ENCODE data around the gene BABAM2. TPM values are rescaled to one million over a fixed set of nuclear protein-coding genes. Genes with fewer than 3 reads are reported as not detected.

BABAM2 gene
- total and polyA plus RNA-seq, 2 experiments from 2014 or later: 35.2 to 46.1 TPM

DNA sequence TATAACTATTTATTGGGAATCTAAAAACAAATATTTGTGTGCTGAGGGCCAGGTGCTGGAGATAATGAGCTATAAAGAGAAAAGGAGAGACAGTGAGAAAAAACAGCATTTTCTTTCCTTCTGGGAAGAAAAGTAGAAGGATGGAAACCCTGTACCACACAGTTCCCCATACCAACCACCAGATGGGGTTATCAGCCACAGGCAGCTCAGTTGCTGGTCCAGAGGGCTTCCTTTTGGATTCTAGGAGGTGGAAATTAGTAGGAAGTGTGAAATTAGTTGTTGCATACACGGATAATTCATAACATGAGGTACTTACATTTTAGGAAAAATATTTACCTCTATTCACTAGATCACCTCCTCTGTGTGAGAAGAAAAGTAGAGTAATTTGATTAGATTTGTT lies 265.1 kb downstream of the BABAM2 start:
- no peak overlapping the region for H3K4me2 ChIP-seq (ENCODE audit: unreplicated experiment)
- peaks cover 16% of the 10 kb centered on the region for H3K4me1 ChIP-seq (ENCODE audit: insufficient read depth)
- DNase-seq: no peak
- TF ChIP-seq EZH2phosphoT487 (IDR thresholded peaks at IDR 0.05; ENCODE audit: insufficient read depth, low read depth) (no peak), EZH2 (IDR thresholded peaks at IDR 0.05; ENCODE audit: insufficient read depth, poor library complexity, severe bottlenecking) (no peak)
- no peak overlapping the region for H3K27ac ChIP-seq
- 0 to 20% methylated on average over 1 of the region's 1 CpG for WGBS, 2 experiments (ENCODE audit: low coverage in 1 of 2, low lambda C conversion rate in 2 of 2, missing lambda C conversion rate in 2 of 2)
- no peaks in the 10 kb centered on the region for H3K79me2 ChIP-seq (ENCODE audit: insufficient read depth)
- H4K20me1 ChIP-seq (ENCODE audit: insufficient read depth): no peaks in the 10 kb centered on the region
- peaks cover 3% of the 10 kb centered on the region; the same call in 1 of the 2 replicates for H3K36me3 ChIP-seq (ENCODE audit: low read depth)
- H3K27me3 ChIP-seq (replicated peaks; ENCODE audit: insufficient read depth): no peaks in the 10 kb centered on the region
- H3K4me3 ChIP-seq: no peak overlapping the region
- in situ Hi-C loops (cut with MboI): no loop called here
- H2AFZ ChIP-seq: no peak overlapping the region
- H3K9ac ChIP-seq: no peak overlapping the region
- H3K9me3 ChIP-seq (ENCODE audit: low read depth): no peaks in the 10 kb centered on the region
- H3K9me2 ChIP-seq (ENCODE audit: insufficient read depth): no peaks in the 10 kb centered on the region
- H3F3A ChIP-seq (ENCODE audit: insufficient read depth): peaks cover 18% of the 10 kb centered on the region

GRCh38 chr2:28158791-28159190 lies 268.3 kb downstream of the BABAM2 start:
- H2AFZ ChIP-seq: no peak overlapping the region
- no peak overlapping the region for H3K27ac ChIP-seq
- in situ Hi-C loops (cut with MboI): no loop called here
- no peak for DNase-seq
- H3K79me2 ChIP-seq (ENCODE audit: insufficient read depth): no peaks in the 10 kb centered on the region
- H3K9ac ChIP-seq: no peak overlapping the region
- H3K4me1 ChIP-seq (ENCODE audit: insufficient read depth): peaks cover 19% of the 10 kb centered on the region
- H3F3A ChIP-seq (ENCODE audit: insufficient read depth): peaks cover 18% of the 10 kb centered on the region; the same call in 1 of the 2 replicates
- H3K36me3 ChIP-seq (ENCODE audit: low read depth): peaks cover 3% of the 10 kb centered on the region; the same call in 1 of the 2 replicates
- no peaks in the 10 kb centered on the region for H3K27me3 ChIP-seq (replicated peaks; ENCODE audit: insufficient read depth)
- no peaks in the 10 kb centered on the region for H3K9me3 ChIP-seq (ENCODE audit: low read depth)
- no peak overlapping the region for H3K4me3 ChIP-seq
- no peak overlapping the region for H3K4me2 ChIP-seq (ENCODE audit: unreplicated experiment)
- no peaks in the 10 kb centered on the region for H3K9me2 ChIP-seq (ENCODE audit: insufficient read depth)
- no peak for TF ChIP-seq EZH2 (IDR thresholded peaks at IDR 0.05; ENCODE audit: insufficient read depth, poor library complexity, severe bottlenecking)
- no peak for TF ChIP-seq EZH2phosphoT487 (IDR thresholded peaks at IDR 0.05; ENCODE audit: insufficient read depth, low read depth)
- H4K20me1 ChIP-seq (ENCODE audit: insufficient read depth): no peaks in the 10 kb centered on the region
- WGBS, 2 experiments (ENCODE audit: low coverage in 1 of 2, low lambda C conversion rate in 2 of 2, missing lambda C conversion rate in 2 of 2): 94 to 95% methylated on average over 2 of the region's 2 CpGs

DNA sequence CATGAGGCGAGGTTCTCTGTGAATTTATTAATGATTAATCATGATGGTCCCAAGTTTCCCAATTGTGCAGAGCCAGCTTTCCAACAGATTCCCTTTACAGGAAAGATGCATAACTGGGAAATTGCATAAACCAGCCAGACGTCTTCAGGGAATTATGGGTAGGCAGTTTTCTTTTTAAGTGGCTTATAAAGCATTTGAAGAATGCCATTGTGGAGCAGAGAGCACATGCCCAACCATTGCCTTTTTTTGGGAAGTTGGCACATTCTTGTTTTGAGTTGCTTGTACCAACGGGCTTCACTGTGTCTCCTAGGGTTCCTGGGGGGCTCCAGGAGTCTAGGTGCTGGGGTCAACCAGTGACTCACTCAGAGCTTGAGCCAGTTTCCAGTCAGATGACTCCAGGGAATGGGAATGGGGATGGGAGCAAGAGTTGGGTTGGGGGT lies 270.5 kb downstream of the BABAM2 start:
- Histone ChIP-seq H3F3A (ENCODE audit: insufficient read depth) (peaks cover 18% of the 10 kb centered on the region; the same call in 1 of the 2 replicates), H4K20me1 (ENCODE audit: insufficient read depth) (no peaks in the 10 kb centered on the region), H3K27ac (peak overlapping the region; percentile 48), H3K4me3 (no peak overlapping the region), H3K9ac (no peak overlapping the region), H3K4me2 (ENCODE audit: unreplicated experiment) (peak overlapping the region; percentile 14), H2AFZ (no peak overlapping the region), H3K79me2 (ENCODE audit: insufficient read depth) (no peaks in the 10 kb centered on the region), H3K9me2 (ENCODE audit: insufficient read depth) (no peaks in the 10 kb centered on the region), H3K27me3 (replicated peaks; ENCODE audit: insufficient read depth) (no peaks in the 10 kb centered on the region), H3K36me3 (ENCODE audit: low read depth) (no peaks in the 10 kb centered on the region), H3K9me3 (ENCODE audit: low read depth) (no peaks in the 10 kb centered on the region), H3K4me1 (ENCODE audit: insufficient read depth) (peaks cover 27% of the 10 kb centered on the region)
- no peak for TF ChIP-seq EZH2phosphoT487 (IDR thresholded peaks at IDR 0.05; ENCODE audit: insufficient read depth, low read depth)
- no peak for TF ChIP-seq EZH2 (IDR thresholded peaks at IDR 0.05; ENCODE audit: insufficient read depth, poor library complexity, severe bottlenecking)
- 31 to 34% methylated on average over 3 of the region's 3 CpGs for WGBS, 2 experiments (ENCODE audit: low coverage in 1 of 2, low lambda C conversion rate in 2 of 2, missing lambda C conversion rate in 2 of 2)
- in situ Hi-C loops (cut with MboI): no loop called here
- peak; percentile 77 for DNase-seq

GRCh38 chr2:28161466-28161865 lies 270.9 kb downstream of the BABAM2 start:
- H3K27me3 ChIP-seq (replicated peaks; ENCODE audit: insufficient read depth): no peaks in the 10 kb centered on the region
- peaks cover 18% of the 10 kb centered on the region; the same call in 1 of the 2 replicates for H3F3A ChIP-seq (ENCODE audit: insufficient read depth)
- TF ChIP-seq EZH2 (IDR thresholded peaks at IDR 0.05; ENCODE audit: insufficient read depth, poor library complexity, severe bottlenecking): no peak
- no peak for TF ChIP-seq EZH2phosphoT487 (IDR thresholded peaks at IDR 0.05; ENCODE audit: insufficient read depth, low read depth)
- no peaks in the 10 kb centered on the region for H3K79me2 ChIP-seq (ENCODE audit: insufficient read depth)
- in situ Hi-C loops (cut with MboI): no loop called here
- H3K4me2 ChIP-seq (ENCODE audit: unreplicated experiment): peak overlapping the region; percentile 14
- H3K27ac ChIP-seq: peak overlapping the region; percentile 48
- H4K20me1 ChIP-seq (ENCODE audit: insufficient read depth): no peaks in the 10 kb centered on the region
- no peaks in the 10 kb centered on the region for H3K9me2 ChIP-seq (ENCODE audit: insufficient read depth)
- no peaks in the 10 kb centered on the region for H3K36me3 ChIP-seq (ENCODE audit: low read depth)
- H2AFZ ChIP-seq: no peak overlapping the region
- no peak overlapping the region for H3K9ac ChIP-seq
- 27% methylated on average over 2 of the region's 2 CpGs for WGBS, 2 experiments (ENCODE audit: low coverage in 1 of 2, low lambda C conversion rate in 2 of 2, missing lambda C conversion rate in 2 of 2)
- H3K4me1 ChIP-seq (ENCODE audit: insufficient read depth): peaks cover 27% of the 10 kb centered on the region
- peak; percentile 72 for DNase-seq
- H3K4me3 ChIP-seq: no peak overlapping the region
- no peaks in the 10 kb centered on the region for H3K9me3 ChIP-seq (ENCODE audit: low read depth)
